Osteoblast (primary cell): ENCODE data around the gene SMIM11. TPM values are rescaled to one million over a fixed set of nuclear protein-coding genes. Genes with fewer than 3 reads are reported as not detected.

Experiments
- DNase-seq: peaks from one replicate; pipeline ENCODE4 v3.0.0; 2011; ENCODE audit warnings: low spot score, mixed read lengths; ENCODE audit not compliant: insufficient read length; ENCODE audit errors: missing footprints
- H2AFZ ChIP-seq: 2 replicates; pipeline ENCODE4 v1.6.0; 2011; ENCODE audit warnings: mild to moderate bottlenecking, low read length
- H3K27ac ChIP-seq: 2 replicates; pipeline ENCODE4 v1.5.1; 2011; ENCODE audit warnings: mild to moderate bottlenecking, low read depth, low read length, moderate library complexity
- H3K27me3 ChIP-seq: 2 replicates; pipeline ENCODE4 v1.6.0; 2012; ENCODE audit warnings: mild to moderate bottlenecking, control low read depth, inconsistent platforms, low read length, moderate library complexity; ENCODE audit not compliant: insufficient read depth
- H3K36me3 ChIP-seq: 2 replicates; pipeline ENCODE4 v1.5.1; 2011; ENCODE audit warnings: mild to moderate bottlenecking, low read length, control low read depth, moderate library complexity; ENCODE audit not compliant: insufficient read depth
- H3K4me1 ChIP-seq: 2 replicates; pipeline ENCODE4 v1.5.1; 2011; ENCODE audit warnings: mild to moderate bottlenecking, low read length, control low read depth, moderate library complexity; ENCODE audit not compliant: insufficient read depth
- H3K4me2 ChIP-seq: 2 replicates; pipeline ENCODE4 v1.6.0; 2011; ENCODE audit warnings: mild to moderate bottlenecking, low read length; ENCODE audit not compliant: insufficient read depth
- H3K4me3 ChIP-seq: fragments of 200-600 bp; sonication (generic); 3 replicates; pipeline ENCODE4 v1.5.1; 2012; ENCODE audit warnings: mild to moderate bottlenecking, low read length, inconsistent platforms; ENCODE audit not compliant: insufficient read depth
- H3K79me2 ChIP-seq: 2 replicates; pipeline ENCODE4 v1.6.0; 2012; ENCODE audit warnings: mild to moderate bottlenecking, low read length, control low read depth, inconsistent platforms; ENCODE audit not compliant: insufficient read depth
- H3K9me3 ChIP-seq: 2 replicates; pipeline ENCODE4 v1.5.1; 2011; ENCODE audit warnings: low read depth, low read length, control low read depth
- H4K20me1 ChIP-seq: 2 replicates; pipeline ENCODE4 v1.6.0; 2012; ENCODE audit warnings: mild to moderate bottlenecking, low read length, control low read depth; ENCODE audit not compliant: insufficient read depth
- CTCF ChIP-seq: IDR thresholded peaks from 2 replicates; pipeline ENCODE4 v1.5.1; 2011; ENCODE audit warnings: mild to moderate bottlenecking, low read depth, low read length, moderate library complexity; ENCODE audit errors: extremely low read depth
- total RNA-seq: library from RNA; depleted of rRNA; stranded (reverse); fragments of >200 nt; gene quantifications from 2 replicates; pipeline ENCODE4 v1.2.3, GENCODE V29; 2012

The SMIM11 gene
- total RNA-seq, 1 donor = 18.5 TPM

DNA sequence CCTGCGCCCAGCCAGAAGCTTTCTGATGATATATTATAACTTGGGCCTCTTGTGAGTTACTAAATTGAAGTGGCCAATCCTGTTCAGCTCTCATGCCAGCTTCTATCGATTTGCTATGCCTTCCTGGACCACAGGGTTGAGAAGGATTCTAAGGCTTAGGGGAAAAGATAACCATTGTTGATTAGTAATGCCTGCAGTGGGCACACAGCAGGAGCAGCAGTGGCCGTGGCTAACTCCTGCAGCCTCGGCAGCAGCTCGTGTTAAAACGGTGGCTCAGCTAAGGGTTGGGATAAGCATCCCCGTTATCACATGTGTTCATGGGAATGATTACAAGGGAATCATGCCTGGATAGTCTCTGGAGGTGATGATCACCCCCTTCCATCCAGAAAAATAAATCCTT lies 32.0 kb upstream of the SMIM11 start:
- Histone ChIP-seq H2AFZ (no peak overlapping the region), H3K4me3 (no peak overlapping the region), H3K4me1 (peaks cover 7% of the 10 kb centered on the region), H4K20me1 (no peaks in the 10 kb centered on the region), H3K9me3 (no peaks in the 10 kb centered on the region), H3K79me2 (no peaks in the 10 kb centered on the region), H3K27me3 (peaks cover 12% of the 10 kb centered on the region), H3K4me2 (no peak overlapping the region), H3K27ac (no peak overlapping the region), H3K36me3 (no peaks in the 10 kb centered on the region)
- peak; percentile 3 for DNase-seq
- TF ChIP-seq CTCF = no peak

GRCh38 chr21:34343838-34344381 lies 31.4 kb upstream of the SMIM11 start:
- Histone ChIP-seq H4K20me1 (no peaks in the 10 kb centered on the region), H3K9me3 (no peaks in the 10 kb centered on the region), H3K27me3 (peaks cover 12% of the 10 kb centered on the region), H3K36me3 (no peaks in the 10 kb centered on the region), H2AFZ (no peak overlapping the region), H3K4me3 (no peak overlapping the region), H3K4me2 (no peak overlapping the region), H3K4me1 (peaks cover 7% of the 10 kb centered on the region), H3K79me2 (no peaks in the 10 kb centered on the region), H3K27ac (no peak overlapping the region)
- TF ChIP-seq CTCF = no peak
- DNase-seq = no peak

DNA sequence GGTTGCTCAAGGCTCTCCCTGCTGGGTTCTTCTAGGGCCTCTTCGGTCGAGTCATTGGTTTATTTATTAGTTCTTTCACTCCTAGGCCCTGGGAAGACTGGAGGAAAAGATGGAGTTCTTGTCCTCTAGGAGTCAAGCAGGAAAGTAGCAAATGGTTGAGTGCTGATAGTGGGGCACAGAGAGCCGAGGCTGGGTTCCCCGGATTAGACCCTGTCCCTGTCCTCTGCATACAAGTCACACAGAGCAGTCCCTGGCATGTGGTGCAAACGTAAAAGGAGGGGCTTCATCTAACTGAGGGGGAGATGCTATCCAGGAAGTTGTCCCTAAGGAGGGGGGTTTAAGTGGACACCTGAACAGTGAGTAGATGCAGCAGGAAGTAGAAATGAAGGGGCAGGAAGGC lies 30.7 kb upstream of the SMIM11 start:
- Histone ChIP-seq H3K27me3 (peaks cover 17% of the 10 kb centered on the region), H2AFZ (no peak overlapping the region), H3K4me2 (no peak overlapping the region), H3K27ac (no peak overlapping the region), H3K4me3 (no peak overlapping the region), H3K4me1 (peaks cover 7% of the 10 kb centered on the region), H4K20me1 (no peaks in the 10 kb centered on the region), H3K79me2 (no peaks in the 10 kb centered on the region), H3K36me3 (no peaks in the 10 kb centered on the region), H3K9me3 (no peaks in the 10 kb centered on the region)
- no peak for TF ChIP-seq CTCF
- DNase-seq = peak; percentile 31

GRCh38 chr21:34345091-34345871 lies 30.0 kb upstream of the SMIM11 start:
- Histone ChIP-seq H3K4me1 (peaks cover 7% of the 10 kb centered on the region), H3K4me3 (no peak overlapping the region), H2AFZ (no peak overlapping the region), H3K36me3 (no peaks in the 10 kb centered on the region), H3K27me3 (peaks cover 21% of the 10 kb centered on the region), H3K27ac (no peak overlapping the region), H3K79me2 (no peaks in the 10 kb centered on the region), H4K20me1 (no peaks in the 10 kb centered on the region), H3K4me2 (peak overlapping the region; percentile 26), H3K9me3 (no peaks in the 10 kb centered on the region)
- no peak for TF ChIP-seq CTCF
- peak; percentile 34 for DNase-seq
